Forelimb muscle (tissue), 1 donor: ENCODE results near the gene ATF6. TPM values are rescaled to one million over a fixed set of nuclear protein-coding genes. Genes with fewer than 3 reads are reported as not detected.
A peak's percentile ranks its signal among the peaks of the same experiment; 100 is the strongest.
"Not testable (repeated sequence)": the region's sequence is repeated elsewhere in the genome, so short reads cannot be mapped to it uniquely, and the experiment has no call there.

ENCODE experiments used
- DNase-seq: peaks from one replicate; pipeline ENCODE4 v3.0.0-alpha.2; 2013; ENCODE audit warnings: low read depth
- polyA plus RNA-seq: library from polyadenylated mRNA; unstranded; fragments of 120-200 nt; gene quantifications from one replicate; pipeline ENCODE4 v1.2.1, GENCODE V29; 2013; ENCODE audit not compliant: insufficient read length

Gene ATF6
- 15.5 TPM for polyA plus RNA-seq

DNA sequence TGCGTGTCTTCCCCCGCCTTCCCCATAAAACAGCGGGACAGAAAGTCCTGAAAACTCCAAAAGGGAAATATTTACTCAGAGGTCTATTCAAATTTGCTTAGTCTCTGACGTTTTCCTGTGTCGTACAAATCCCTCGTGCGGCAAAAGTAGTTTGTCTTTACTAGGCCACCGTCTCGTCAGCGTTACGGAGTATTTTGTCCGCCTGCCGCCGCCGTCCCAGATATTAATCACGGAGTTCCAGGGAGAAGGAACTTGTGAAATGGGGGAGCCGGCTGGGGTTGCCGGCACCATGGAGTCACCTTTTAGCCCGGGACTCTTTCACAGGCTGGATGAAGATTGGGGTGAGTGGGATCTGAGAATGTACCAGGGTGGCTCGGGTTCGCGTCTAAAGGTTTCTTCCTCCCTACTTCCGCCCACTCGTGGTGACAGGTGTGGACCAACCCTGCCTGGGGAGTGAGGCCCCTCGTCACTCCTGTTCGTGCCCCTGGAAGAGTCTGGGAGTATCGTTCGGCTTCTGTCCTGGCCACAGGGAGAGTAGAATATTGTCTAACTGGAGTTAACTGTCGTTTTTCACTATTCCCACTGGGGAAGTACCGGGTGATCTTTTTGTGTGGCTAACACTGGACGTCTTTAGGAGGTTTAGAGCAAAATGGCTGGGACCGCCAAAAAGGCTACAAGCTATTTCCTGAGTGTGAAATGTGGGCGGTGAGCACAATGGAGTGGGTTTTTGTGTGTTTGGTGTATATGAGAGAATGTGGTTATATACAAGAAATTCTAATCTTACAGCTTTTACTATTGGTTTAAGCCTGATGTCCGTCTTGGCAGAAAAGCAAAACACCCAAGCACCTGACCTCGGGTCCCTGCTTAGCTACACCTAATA, at the start of gene ATF6:
Gene ATF6 (plus strand): TSS at position 219 of the 880 bp plus-strand sequence. CDS start 41 bp downstream, at position 260.
- peak; percentile 90 for DNase-seq

GRCh38 chr1:161718559-161719324, 47.4 kb upstream of the ATF6 start:
- DNase-seq = no peak

GRCh38 chr1:161719325-161719611, 46.9 kb upstream of the ATF6 start:
- DNase-seq = no peak

- no peak for DNase-seq
These were observed 45.7 kb upstream of the ATF6 start for GRCh38 chr1:161720422-161720821.

GRCh38 chr1:161720956-161721737, 45.0 kb upstream of the ATF6 start, which contains the start of gene FCRLB:
Gene FCRLB, plus strand, starts transcription at chr1:161721544. Its CDS starts 1,129 bp downstream, at chr1:161722673.
- no peak for DNase-seq

GRCh38 chr1:161721738-161722343, 44.3 kb upstream of the ATF6 start:
- no peak for DNase-seq

DNA sequence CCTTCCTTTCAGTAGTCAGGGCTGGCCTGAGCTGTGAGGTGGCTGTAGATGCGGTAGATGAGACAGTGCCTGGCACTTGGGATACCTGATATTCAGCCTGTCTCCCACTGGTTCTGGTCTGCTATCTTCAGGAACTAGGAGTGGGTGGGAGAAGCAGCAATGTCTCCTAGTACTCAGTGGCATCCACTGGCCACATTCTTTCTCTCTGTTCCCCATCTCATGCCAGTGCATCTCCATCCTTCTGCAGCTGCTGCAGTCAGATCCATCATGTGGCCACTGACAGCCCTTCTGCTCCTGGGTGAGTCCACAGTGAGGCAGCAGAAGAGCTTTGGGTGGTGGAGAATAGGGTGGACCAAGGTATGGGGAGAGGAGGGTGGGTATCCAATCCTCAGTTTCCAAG, 43.7 kb upstream of the ATF6 start:
- no peak for DNase-seq

DNA sequence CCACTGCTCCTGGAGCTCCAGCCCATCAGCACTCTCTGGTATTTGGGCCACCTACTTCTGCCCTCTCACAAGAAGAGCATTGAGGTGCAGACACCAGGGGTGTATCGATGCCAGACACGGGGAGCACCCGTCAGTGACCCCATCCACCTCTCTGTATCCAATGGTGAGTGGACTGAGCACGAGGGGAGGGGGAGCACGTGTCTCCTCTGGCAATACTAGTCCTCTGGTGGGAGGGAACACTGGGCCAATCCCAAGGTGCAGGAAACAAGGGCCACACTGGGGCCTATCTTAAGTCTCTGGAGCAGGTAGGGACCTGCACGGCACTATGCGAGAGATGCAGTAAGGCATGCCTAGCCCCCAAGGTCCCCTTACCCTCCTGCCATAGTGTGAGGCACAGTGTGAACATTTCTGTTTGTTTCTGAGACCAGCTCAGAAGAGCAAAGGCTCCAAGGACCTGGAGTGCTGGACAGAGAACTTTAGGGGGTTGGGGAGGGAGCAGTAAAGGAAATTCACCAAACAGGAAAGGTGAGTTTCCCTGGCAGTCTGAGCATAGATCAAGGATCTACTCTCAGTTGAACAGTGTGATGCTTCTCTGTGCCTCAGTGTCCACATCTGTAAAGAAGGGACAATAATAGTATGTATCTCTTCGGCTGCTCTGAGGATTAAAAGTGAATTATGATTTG, 42.5 kb upstream of the ATF6 start:
- no peak for DNase-seq

- not testable (repeated sequence) for DNase-seq
These were observed 40.7 kb upstream of the ATF6 start for GRCh38 chr1:161725258-161725907.

- no peak for DNase-seq
These were observed 40.1 kb upstream of the ATF6 start for GRCh38 chr1:161725908-161726472.

DNA sequence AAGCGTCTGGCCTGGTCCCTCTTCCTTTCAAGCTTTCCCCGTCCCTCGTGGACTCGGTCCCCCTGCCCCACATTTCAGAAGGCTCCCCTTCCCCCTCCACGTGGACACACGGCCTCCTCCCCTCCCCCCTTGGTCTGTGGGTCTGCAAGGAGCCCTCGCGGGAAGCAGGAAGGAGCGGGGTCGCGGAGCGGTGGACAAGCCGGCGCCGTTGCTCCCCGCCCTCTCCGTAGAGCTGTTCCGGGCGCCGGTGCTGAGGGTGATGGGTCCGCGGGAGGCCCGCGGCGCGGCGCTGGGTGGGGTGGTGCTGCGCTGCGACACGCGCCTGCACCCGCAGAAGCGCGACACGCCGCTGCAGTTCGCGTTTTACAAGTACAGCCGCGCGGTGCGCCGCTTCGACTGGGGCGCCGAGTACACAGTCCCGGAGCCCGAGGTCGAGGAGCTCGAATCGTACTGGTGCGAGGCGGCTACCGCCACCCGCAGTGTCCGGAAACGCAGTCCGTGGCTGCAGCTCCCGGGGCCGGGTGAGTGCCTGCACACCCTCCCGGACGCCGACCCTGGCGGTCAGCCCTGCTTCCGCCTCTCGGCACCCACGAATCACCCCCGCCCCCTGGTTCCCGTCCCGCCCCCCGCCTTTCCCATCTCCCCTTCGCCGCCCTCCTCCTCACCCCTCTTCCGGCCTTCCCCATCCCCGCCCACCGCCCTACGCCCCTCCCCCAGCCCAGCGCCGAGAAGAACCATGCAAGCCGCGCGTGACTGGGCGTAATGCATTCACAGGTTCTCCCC, 39.5 kb upstream of the ATF6 start:
- no peak for DNase-seq

GRCh38 chr1:161727256-161727924, 38.7 kb upstream of the ATF6 start:
- DNase-seq = no peak

DNA sequence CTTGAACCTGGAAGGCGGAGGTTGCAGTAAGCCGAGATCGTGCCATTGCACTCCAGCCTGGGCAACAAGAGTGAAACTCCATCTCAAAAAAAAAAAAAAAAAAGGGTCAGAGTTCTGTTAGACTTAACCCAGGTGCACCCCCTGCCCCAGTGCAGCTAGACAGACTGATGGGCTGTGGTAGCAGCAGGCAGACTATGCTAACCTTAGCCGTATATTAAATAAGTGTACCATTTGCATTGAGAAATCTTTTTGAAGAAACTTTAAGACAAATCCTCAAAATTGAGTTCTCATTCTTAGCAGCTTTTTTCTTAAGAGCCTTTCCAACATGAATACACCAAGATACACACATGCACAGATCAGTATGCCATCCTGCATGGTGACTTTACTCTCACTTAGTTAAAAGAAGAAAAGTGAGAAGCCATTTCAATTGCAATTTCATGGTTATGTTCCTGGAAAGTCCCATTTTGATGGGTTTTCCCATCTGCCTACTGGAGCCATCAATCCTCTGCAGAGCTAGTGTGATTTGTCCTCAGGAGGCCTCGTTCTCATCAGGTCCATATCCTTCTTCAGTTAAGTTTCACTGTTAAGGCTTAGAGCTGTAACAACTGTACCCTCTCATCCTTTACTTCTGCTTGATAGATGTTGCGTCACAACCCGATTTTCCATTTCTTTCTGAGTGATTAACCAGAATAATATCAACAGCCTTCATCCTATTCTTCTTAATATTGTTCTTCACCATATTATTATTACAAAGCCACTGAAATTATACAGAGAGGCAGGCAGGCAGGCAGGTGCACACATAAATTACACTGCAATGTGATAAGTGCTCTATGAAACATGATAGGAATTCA, 37.5 kb upstream of the ATF6 start:
- DNase-seq = no peak

DNA sequence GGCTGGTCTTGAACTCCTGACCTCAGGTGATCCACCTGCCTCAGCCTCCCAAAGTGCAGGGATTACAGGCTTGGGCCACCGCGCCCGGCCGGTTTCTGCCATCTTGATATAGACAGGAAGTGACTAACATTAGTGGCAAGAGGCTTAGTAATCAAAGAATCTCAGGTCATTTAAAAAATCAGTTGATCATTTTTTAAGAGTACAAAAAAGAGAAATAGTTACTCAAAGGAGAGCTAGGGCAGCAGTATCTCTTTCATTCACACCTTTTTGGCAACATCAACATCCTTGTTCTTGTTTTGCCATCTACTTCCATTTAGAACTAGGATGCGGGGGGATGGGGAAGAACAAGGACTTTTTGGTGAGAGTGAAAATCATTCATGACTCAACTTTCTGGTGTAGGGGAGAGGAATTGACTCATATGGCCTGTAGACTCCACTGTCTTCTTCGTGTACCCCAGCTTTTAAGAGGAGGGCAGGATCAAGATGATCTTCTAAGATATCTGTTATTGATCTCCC, 36.0 kb upstream of the ATF6 start:
- DNase-seq = no peak

DNA sequence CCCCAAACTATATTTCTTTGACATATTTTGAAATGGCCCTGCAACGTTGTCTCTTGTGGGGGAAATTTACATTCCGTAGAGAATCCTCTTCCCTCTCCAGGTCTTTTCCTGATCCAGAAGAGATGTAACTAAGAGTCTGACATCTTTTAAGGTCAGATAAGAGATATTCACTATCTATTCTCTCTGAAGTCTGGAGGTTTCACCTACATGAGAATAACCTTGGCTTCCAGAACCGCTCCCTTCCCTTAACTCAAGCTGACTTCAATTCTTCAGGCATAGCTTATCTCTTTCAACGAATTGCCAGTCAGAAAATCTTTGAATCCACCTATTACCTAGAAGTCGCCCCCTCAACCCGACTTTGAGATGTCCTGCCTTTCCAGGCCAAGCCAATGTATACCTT, 34.9 kb upstream of the ATF6 start:
- no peak for DNase-seq

- no peak for DNase-seq
These were observed 34.0 kb upstream of the ATF6 start for GRCh38 chr1:161731981-161732718.

DNA sequence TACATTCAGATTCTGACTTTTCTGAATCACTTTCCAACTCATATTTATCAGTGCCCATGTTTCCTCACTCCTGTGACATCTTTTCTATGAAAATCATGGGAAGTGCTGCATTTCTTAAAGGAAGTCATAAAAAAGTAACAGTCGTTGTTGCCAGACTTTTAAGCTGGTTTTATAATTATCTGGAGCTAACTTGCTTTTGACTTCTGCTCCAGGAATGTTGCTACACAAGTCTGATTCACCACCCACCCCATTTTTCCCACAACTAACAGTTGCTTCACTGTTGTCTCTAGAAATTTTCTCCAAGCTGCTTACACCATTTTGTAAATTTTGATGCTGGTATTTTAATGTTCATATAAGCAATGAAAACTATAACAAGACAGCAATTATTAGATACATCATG, 32.6 kb upstream of the ATF6 start:
- no peak for DNase-seq
